SK-N-SH (cell line): Measurements from ENCODE around the gene TRMO. TPM values are rescaled to one million over a fixed set of nuclear protein-coding genes. Genes with fewer than 3 reads are reported as not detected.

Source experiments
- CTCF ChIA-PET: fragments of 300-600, 350-600 bp; formaldehyde crosslinking; extraction: SDS; loops from one replicate; lab custom pipeline; 2021; lab: Yijun Ruan, JAX
- POLR2A ChIA-PET: fragments of 350-600 bp; sonication (Branson Sonifier 250); formaldehyde crosslinking; extraction: SDS; loops from one replicate; lab custom pipeline; 2020; ENCODE audit warnings: antibody characterized with exemption, inconsistent platforms; lab: Yijun Ruan, JAX
- DNase-seq: peaks from one replicate; pipeline ENCODE4 v3.0.0; 2012
- H2AFZ ChIP-seq: fragments of 200-600 bp; sonication (generic); 2 replicates; pipeline ENCODE4 v1.8.1; 2016; ENCODE audit warnings: antibody characterized with exemption, mild to moderate bottlenecking, low read depth
- H3F3A ChIP-seq: fragments of 200-600 bp; sonication (generic); replicated peaks from 2 replicates; pipeline ENCODE3; 2016; ENCODE audit warnings: antibody characterized with exemption, mild to moderate bottlenecking; ENCODE audit not compliant: insufficient read depth
- H3K27ac ChIP-seq, 2 experiments: fragments of 200-500 bp in 1 of 2; fragments of 200-600 bp in 1 of 2; sonication (Bioruptor generic) in 1 of 2; sonication (generic), shearing (Covaris generic) in 1 of 2; 2 replicates each; pipeline versions ENCODE4 v1.5.1 to v1.6.1; 2014 to 2016; ENCODE audit warnings: low read depth in 2 of 2, inconsistent platforms in 1 of 2, low read length in 1 of 2, mild to moderate bottlenecking in 1 of 2, mixed read lengths in 1 of 2
- H3K27me3 ChIP-seq: fragments of 200-600 bp; sonication (generic), shearing (Covaris generic); 2 replicates; pipeline ENCODE4 v1.6.1; 2016; ENCODE audit warnings: mixed run types; ENCODE audit not compliant: insufficient read depth
- H3K36me3 ChIP-seq, 2 experiments: fragments of 200-500 bp in 1 of 2; fragments of 200-600 bp in 1 of 2; sonication (Bioruptor generic) in 1 of 2; sonication (generic) in 1 of 2; replicated peaks in 1 of 2; 2 replicates each; pipeline versions ENCODE3 to v1.5.1; 2014 to 2016; ENCODE audit warnings: low read length in 1 of 2, mild to moderate bottlenecking in 1 of 2; ENCODE audit not compliant: insufficient read depth in 2 of 2, control insufficient read depth in 1 of 2
- H3K4me1 ChIP-seq, 2 experiments: fragments of 200-500 bp in 1 of 2; fragments of 200-600 bp in 1 of 2; sonication (Bioruptor generic) in 1 of 2; sonication (generic), shearing (Covaris generic) in 1 of 2; 2 replicates each; pipeline versions ENCODE4 v1.5.1 to v1.6.1; 2014 to 2016; ENCODE audit warnings: low read depth in 1 of 2, low read length in 1 of 2, mixed run types in 1 of 2; ENCODE audit not compliant: insufficient read depth in 2 of 2, control insufficient read depth in 1 of 2
- H3K4me2 ChIP-seq: fragments of 200-600 bp; sonication (generic), shearing (Covaris generic); 2 replicates; pipeline ENCODE4 v1.6.1; 2017; ENCODE audit warnings: mixed run types
- H3K4me3 ChIP-seq, 2 experiments: fragments of 200-500 bp in 1 of 2; fragments of 200-600 bp in 1 of 2; sonication (Bioruptor generic) in 1 of 2; sonication (generic), shearing (Covaris generic) in 1 of 2; 2 replicates each; pipeline versions ENCODE4 v1.5.1 to v1.8.1; 2014 to 2016; ENCODE audit warnings: low read depth in 2 of 2, inconsistent platforms in 1 of 2, low read length in 1 of 2, mild to moderate bottlenecking in 1 of 2, mixed read lengths in 1 of 2, moderate library complexity in 1 of 2
- H3K79me2 ChIP-seq: fragments of 200-600 bp; sonication (generic); 2 replicates; pipeline ENCODE4 v1.8.1; 2017; ENCODE audit warnings: mild to moderate bottlenecking; ENCODE audit not compliant: insufficient read depth
- H3K9ac ChIP-seq: fragments of 200-600 bp; sonication (generic); 2 replicates; pipeline ENCODE4 v1.6.1; 2017; ENCODE audit warnings: mixed run types
- H3K9me2 ChIP-seq: fragments of 200-600 bp; sonication (generic); 2 replicates; pipeline ENCODE4 v1.6.1; 2017; ENCODE audit warnings: mixed run types
- H3K9me3 ChIP-seq: fragments of 200-600 bp; sonication (generic); 2 replicates; pipeline ENCODE4 v1.6.1; 2017; ENCODE audit warnings: mixed run types, mild to moderate bottlenecking, moderate library complexity
- H4K20me1 ChIP-seq: fragments of 200-600 bp; sonication (generic); 2 replicates; pipeline ENCODE4 v1.6.1; 2017; ENCODE audit warnings: mild to moderate bottlenecking, mixed run types; ENCODE audit not compliant: insufficient read depth
- CHD2 ChIP-seq: fragments of 150-350 bp; IDR thresholded peaks from 2 replicates; pipeline ENCODE4 v1.6.1; 2018; ENCODE audit warnings: low read length; ENCODE audit not compliant: partially characterized antibody
- ELF1 ChIP-seq: IDR thresholded peaks from 2 replicates; pipeline ENCODE4 v1.4.0; 2012
- EZH2phosphoT487 ChIP-seq: fragments of 200-600 bp; sonication (generic); IDR thresholded peaks from 2 replicates; pipeline ENCODE4 v1.6.1; 2017; ENCODE audit warnings: low read depth, mixed run types, mild to moderate bottlenecking, antibody characterized with exemption, moderate library complexity, borderline replicate concordance
- FOSL2 ChIP-seq: IDR thresholded peaks from 2 replicates; pipeline ENCODE4 v1.4.0; 2012; ENCODE audit warnings: low read depth, mild to moderate bottlenecking, moderate library complexity, borderline replicate concordance
- FOXM1 ChIP-seq: IDR thresholded peaks from 2 replicates; pipeline ENCODE4 v1.4.0; 2012; ENCODE audit warnings: low read depth, mild to moderate bottlenecking
- IRF3 ChIP-seq: fragments of 150-350 bp; IDR thresholded peaks from 2 replicates; pipeline ENCODE4 v1.6.1; 2016; ENCODE audit warnings: mild to moderate bottlenecking, low read depth, low read length
- JUND ChIP-seq: IDR thresholded peaks from 2 replicates; pipeline ENCODE4 v1.4.0; 2012
- MAX ChIP-seq: IDR thresholded peaks from 2 replicates; pipeline ENCODE4 v1.4.0; 2012; ENCODE audit warnings: low read depth
- MEF2A ChIP-seq: IDR thresholded peaks from 2 replicates; pipeline ENCODE4 v1.4.0; 2012; ENCODE audit warnings: low read depth, borderline replicate concordance
- NFIC ChIP-seq: IDR thresholded peaks from 2 replicates; pipeline ENCODE4 v1.4.0; 2012; ENCODE audit warnings: borderline replicate concordance
- RCOR1 ChIP-seq: fragments of 150-350 bp; IDR thresholded peaks from 2 replicates; pipeline ENCODE4 v1.6.1; 2017; ENCODE audit warnings: antibody characterized with exemption, low read length
- REST ChIP-seq: IDR thresholded peaks from 2 replicates; pipeline ENCODE4 v1.6.1; 2012; ENCODE audit warnings: mild to moderate bottlenecking, low read depth, low read length, moderate library complexity
- RXRA ChIP-seq: IDR thresholded peaks from 2 replicates; pipeline ENCODE4 v1.4.0; 2012; ENCODE audit warnings: low read depth, mild to moderate bottlenecking, borderline replicate concordance
- SIN3A ChIP-seq: IDR thresholded peaks from 2 replicates; pipeline ENCODE4 v1.6.1; 2012; ENCODE audit warnings: low read depth, mild to moderate bottlenecking, low read length, moderate library complexity, borderline replicate concordance
- USF1 ChIP-seq: IDR thresholded peaks from 2 replicates; pipeline ENCODE4 v1.4.0; 2012; ENCODE audit warnings: low read depth, borderline replicate concordance
- USF2 ChIP-seq: fragments of 150-350 bp; IDR thresholded peaks from 2 replicates; pipeline ENCODE4 v1.6.1; 2017; ENCODE audit warnings: antibody characterized with exemption, low read length, low read depth, borderline replicate concordance
- YY1 ChIP-seq: IDR thresholded peaks from 2 replicates; pipeline ENCODE4 v1.4.0; 2012; ENCODE audit warnings: low read depth, mild to moderate bottlenecking
- WGBS: methylation state at CpG from one replicate; pipeline ENCODE4 v1.1.6; 2017; ENCODE audit warnings: low lambda C conversion rate; 5-methylcytosine and 5-hydroxymethylcytosine counted together
- polyA plus RNA-seq, 3 experiments: library from polyadenylated mRNA; depleted of rRNA; stranded (reverse); fragments of >200 nt; gene quantifications; 2 replicates each; pipeline ENCODE4 v1.2.3, GENCODE V29; 2012

The TRMO gene
- polyA plus RNA-seq, 1 of the 3 experiments (the other 2 are of a cell fraction) = 8.1 TPM

- Histone ChIP-seq H3K4me2 (no peak overlapping the region), H3F3A (no peaks in the 10 kb centered on the region), H3K9me3 (peaks cover 5% of the 10 kb centered on the region), H3K4me1 (no peaks in the 10 kb centered on the region), H3K79me2 (no peaks in the 10 kb centered on the region), H3K36me3 (no peaks in the 10 kb centered on the region), H3K9ac (no peak overlapping the region), H3K4me3 (no peak overlapping the region), H3K27ac (no peak overlapping the region), H2AFZ (no peak overlapping the region), H4K20me1 (no peaks in the 10 kb centered on the region), H3K27me3 (peaks cover 60% of the 10 kb centered on the region), H3K9me2 (no peaks in the 10 kb centered on the region)
- TF ChIP-seq REST (no peak), RXRA (no peak), MEF2A (no peak), RCOR1 (no peak), ELF1 (no peak), SIN3A (no peak), USF2 (no peak), YY1 (no peak), MAX (no peak), FOXM1 (no peak), EZH2phosphoT487 (no peak)
- ChIA-PET POLR2A (no interaction called here), CTCF (no interaction called here)
- 30% methylated on average over 5 of the region's 5 CpGs for whole genome bisulfite sequencing
- no peak for DNase-seq
Observed at GRCh38 chr9:97861148-97861475, 61.2 kb downstream of the TRMO start.

GRCh38 chr9:97860451-97861147 is 61.7 kb downstream of the TRMO start:
- Histone ChIP-seq H3K4me1 (no peaks in the 10 kb centered on the region), H3K9me3 (peaks cover under 1% of the 10 kb centered on the region; the same call in 1 of the 2 replicates), H3F3A (no peaks in the 10 kb centered on the region), H3K9ac (no peak overlapping the region), H3K4me3 (no peak overlapping the region), H4K20me1 (no peaks in the 10 kb centered on the region), H3K79me2 (no peaks in the 10 kb centered on the region), H2AFZ (no peak overlapping the region), H3K9me2 (no peaks in the 10 kb centered on the region), H3K27me3 (peaks cover 65% of the 10 kb centered on the region), H3K36me3 (no peaks in the 10 kb centered on the region), H3K27ac (no peak overlapping the region), H3K4me2 (no peak overlapping the region)
- WGBS = 24% methylated on average over 8 of the region's 10 CpGs
- POLR2A ChIA-PET = no interaction called here
- DNase-seq = no peak
- CTCF ChIA-PET = no interaction called here
- TF ChIP-seq CHD2 = no peak
- no peak for TF ChIP-seq EZH2phosphoT487
- no peak for TF ChIP-seq REST
- no peak for TF ChIP-seq NFIC
- no peak for TF ChIP-seq IRF3
- no peak for TF ChIP-seq JUND
- TF ChIP-seq ELF1 = no peak
- TF ChIP-seq FOSL2 = no peak
- no peak for TF ChIP-seq USF1
